ENCODE measurements around the gene CBX8. TPM values are rescaled to one million over a fixed set of nuclear protein-coding genes. Genes with fewer than 3 reads are reported as not detected.
"Not testable (repeated sequence)": the region's sequence is repeated elsewhere in the genome, so short reads cannot be mapped to it uniquely, and the experiment has no call there.

CBX8 gene
- polyA plus RNA-seq, 1 experiment, result 0.32 TPM

- H3K27me3 ChIP-seq (ENCODE audit: control insufficient read depth, insufficient read depth, low read length), result peaks cover 25% of the 10 kb centered on the region
- TF ChIP-seq CTCF (IDR thresholded peaks at IDR 0.05; ENCODE audit: insufficient read depth, low read depth, low read length), result peak; percentile 48
- H3K4me3 ChIP-seq (ENCODE audit: low read depth, low read length), result peak overlapping the region; percentile 48
- no peak for DNase-seq (ENCODE audit: low read depth)
- POLR2A ChIA-PET, result no interaction called here
- CTCF ChIA-PET, result interaction anchor here (1.1 to 2.9 kb wide), 3 partner anchors 12 to 63 kb away, joined by 3 to 15 read pairs (median 7); no protein-coding TSS in a partner anchor
- no peaks in the 10 kb centered on the region for H3K36me3 ChIP-seq (ENCODE audit: control insufficient read depth, insufficient read depth, low read length)
Observed at GRCh38 chr17:79777120-79777893, 19.6 kb downstream of the CBX8 start.

GRCh38 chr17:79776376-79777119 is 20.3 kb downstream of the CBX8 start:
- H3K27me3 ChIP-seq (ENCODE audit: control insufficient read depth, insufficient read depth, low read length), result peaks cover 28% of the 10 kb centered on the region
- no peak for TF ChIP-seq CTCF (IDR thresholded peaks at IDR 0.05; ENCODE audit: insufficient read depth, low read depth, low read length)
- DNase-seq (ENCODE audit: low read depth), result no peak

GRCh38 chr17:79775632-79776031 is 21.2 kb downstream of the CBX8 start:
- Histone ChIP-seq H3K27me3 (ENCODE audit: control insufficient read depth, insufficient read depth, low read length) (peaks cover 28% of the 10 kb centered on the region), H3K36me3 (ENCODE audit: control insufficient read depth, insufficient read depth, low read length) (no peaks in the 10 kb centered on the region), H3K4me3 (ENCODE audit: low read depth, low read length) (no peak overlapping the region)
- no peak for TF ChIP-seq CTCF (IDR thresholded peaks at IDR 0.05; ENCODE audit: insufficient read depth, low read depth, low read length)
- no peak for DNase-seq (ENCODE audit: low read depth)
- POLR2A ChIA-PET, result interaction anchor here (0.6 kb wide), 1 partner anchor 701 kb away, joined by 3 read pairs; the partner anchor contains the start of gene ENGASE
- CTCF ChIA-PET, result interaction anchor here (1.1 to 2.5 kb wide), 4 partner anchors 9 to 34 kb away, joined by 3 to 7 read pairs (median 4); no protein-coding TSS in a partner anchor

More at GRCh38 chr17:79776376-79777119, 20.3 kb downstream of the CBX8 start:
- ChIA-PET CTCF (interaction anchor here (1.1 to 2.5 kb wide), 4 partner anchors 13 to 64 kb away, joined by 3 to 7 read pairs (median 4); no protein-coding TSS in a partner anchor), POLR2A (no interaction called here)
- no peaks in the 10 kb centered on the region for H3K36me3 ChIP-seq (ENCODE audit: control insufficient read depth, insufficient read depth, low read length)
- H3K4me3 ChIP-seq (ENCODE audit: low read depth, low read length), result no peak overlapping the region

GRCh38 chr17:79774561-79774975 is 22.3 kb downstream of the CBX8 start:
- no peak for TF ChIP-seq CTCF (IDR thresholded peaks at IDR 0.05; ENCODE audit: insufficient read depth, low read depth, low read length)
- Histone ChIP-seq H3K27me3 (ENCODE audit: control insufficient read depth, insufficient read depth, low read length) (peaks cover 28% of the 10 kb centered on the region), H3K36me3 (ENCODE audit: control insufficient read depth, insufficient read depth, low read length) (no peaks in the 10 kb centered on the region), H3K4me3 (ENCODE audit: low read depth, low read length) (no peak overlapping the region)
- no peak for DNase-seq (ENCODE audit: low read depth)
- ChIA-PET CTCF (interaction anchor here (1.0 to 1.7 kb wide), 4 partner anchors 8 to 66 kb away, joined by 3 to 9 read pairs (median 4); no protein-coding TSS in a partner anchor), POLR2A (no interaction called here)

GRCh38 chr17:79772726-79773125 is 24.2 kb downstream of the CBX8 start:
- POLR2A ChIA-PET, result not testable (repeated sequence)

More at GRCh38 chr17:79772726-79773125, 24.2 kb downstream of the CBX8 start:
- not testable (repeated sequence) for H3K4me3 ChIP-seq (ENCODE audit: low read depth, low read length); DNase-seq (ENCODE audit: low read depth); H3K36me3 ChIP-seq (ENCODE audit: control insufficient read depth, insufficient read depth, low read length)
- CTCF ChIA-PET, result interaction anchor here (2.4 kb wide), 1 partner anchor 31 kb away, joined by 10 read pairs; no protein-coding TSS in a partner anchor
- peaks cover 28% of the 10 kb centered on the region for H3K27me3 ChIP-seq (ENCODE audit: control insufficient read depth, insufficient read depth, low read length)
